Activated CD4-positive, alpha-beta T cell treated with anti-CD3 and anti-CD28 coated beads for 48 hours (primary cell): ENCODE measurements around the gene CNOT2.
A peak's percentile ranks its signal among the peaks of the same experiment; 100 is the strongest.

Source experiments
- DNase-seq: peaks from one replicate; pipeline ENCODE4 v3.0.0-alpha.2; 2020

CNOT2 gene, protein sequence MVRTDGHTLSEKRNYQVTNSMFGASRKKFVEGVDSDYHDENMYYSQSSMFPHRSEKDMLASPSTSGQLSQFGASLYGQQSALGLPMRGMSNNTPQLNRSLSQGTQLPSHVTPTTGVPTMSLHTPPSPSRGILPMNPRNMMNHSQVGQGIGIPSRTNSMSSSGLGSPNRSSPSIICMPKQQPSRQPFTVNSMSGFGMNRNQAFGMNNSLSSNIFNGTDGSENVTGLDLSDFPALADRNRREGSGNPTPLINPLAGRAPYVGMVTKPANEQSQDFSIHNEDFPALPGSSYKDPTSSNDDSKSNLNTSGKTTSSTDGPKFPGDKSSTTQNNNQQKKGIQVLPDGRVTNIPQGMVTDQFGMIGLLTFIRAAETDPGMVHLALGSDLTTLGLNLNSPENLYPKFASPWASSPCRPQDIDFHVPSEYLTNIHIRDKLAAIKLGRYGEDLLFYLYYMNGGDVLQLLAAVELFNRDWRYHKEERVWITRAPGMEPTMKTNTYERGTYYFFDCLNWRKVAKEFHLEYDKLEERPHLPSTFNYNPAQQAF

DNA sequence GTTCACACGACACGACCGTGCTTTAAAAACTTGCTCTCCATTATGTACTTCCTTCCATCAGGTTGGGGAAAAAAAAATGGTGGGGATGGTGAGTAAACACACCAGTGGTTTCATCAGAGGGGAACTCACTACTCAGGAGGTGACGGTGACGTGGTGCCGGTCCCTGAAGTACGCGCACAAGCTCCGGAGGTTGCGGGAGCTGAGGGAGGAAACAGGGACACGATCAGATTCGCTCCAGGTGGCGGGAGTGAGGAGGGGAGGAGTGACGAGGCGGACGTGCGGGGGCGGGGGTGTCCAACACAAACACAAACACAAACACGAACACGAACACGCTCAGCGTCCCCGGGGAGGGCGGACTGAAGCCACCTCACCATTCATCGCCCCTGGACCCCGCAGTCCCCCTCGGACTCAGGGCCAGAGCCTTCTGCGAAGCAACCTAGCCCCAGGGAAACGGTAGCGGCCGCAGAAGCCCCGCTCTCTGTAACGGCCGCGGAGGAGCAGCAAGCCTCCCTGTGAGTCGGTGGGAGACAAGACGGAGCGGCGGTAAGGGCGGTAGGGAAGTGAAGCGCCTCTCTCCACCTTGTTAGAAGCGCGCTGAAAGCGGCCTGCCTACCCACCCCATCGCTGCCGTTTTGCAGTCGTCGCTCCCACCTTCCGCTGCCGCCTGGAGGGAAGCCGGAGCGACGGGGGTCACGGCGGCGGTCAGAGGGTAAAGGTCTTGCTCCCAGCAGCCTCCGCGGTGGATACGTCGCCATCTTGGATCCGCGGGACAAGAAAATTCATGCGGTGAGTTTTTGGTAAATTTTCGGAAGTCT is at the start of gene CNOT2:
TSS of gene CNOT2 (plus strand) at position 739 of the 815 bp plus-strand sequence. CDS start 34,794 bp downstream, outside the sequence.
- DNase-seq, result peak; percentile 92

DNA sequence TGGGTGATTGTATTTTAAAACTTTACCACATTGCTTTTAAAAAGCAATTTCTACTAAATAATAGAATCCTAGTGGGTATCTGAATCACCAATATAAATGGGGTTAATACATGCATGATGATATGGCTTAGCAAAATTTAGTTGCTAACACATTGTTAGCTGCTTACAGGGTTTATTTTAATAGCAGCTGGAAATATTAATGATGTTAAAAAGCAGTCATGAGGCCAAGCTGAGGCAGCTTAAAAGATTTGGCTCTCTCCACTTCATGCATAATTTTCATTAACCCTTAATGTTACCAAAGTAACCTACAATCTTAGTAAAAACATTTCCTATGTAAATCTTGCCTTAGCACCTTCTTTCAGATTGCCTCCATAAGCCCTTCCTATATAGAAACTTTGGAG is 49.2 kb upstream of the CNOT2 start:
- DNase-seq, result no peak

DNA sequence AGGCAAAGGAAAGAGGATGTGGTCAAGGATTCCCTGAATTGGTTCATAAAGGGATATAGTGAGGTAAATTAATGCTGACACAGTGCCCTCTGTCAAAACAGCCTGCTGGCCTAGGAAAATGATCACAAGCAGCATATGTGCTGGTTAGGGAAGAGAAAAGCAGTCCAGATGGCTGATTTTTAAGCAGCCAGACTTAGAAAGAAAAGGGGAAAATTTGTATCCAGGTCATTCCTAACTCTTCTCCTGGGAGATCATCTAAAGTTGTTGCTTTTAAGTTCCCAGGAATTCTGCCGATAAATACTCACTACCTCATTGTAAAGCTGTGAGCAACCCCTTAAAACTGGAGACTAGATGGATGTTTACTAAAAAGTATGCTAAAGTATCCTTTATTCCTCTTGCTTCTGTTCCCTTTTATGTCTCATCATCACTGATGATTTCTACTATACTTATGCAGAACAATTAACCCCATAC is 46.4 kb upstream of the CNOT2 start:
- DNase-seq, result no peak

DNA sequence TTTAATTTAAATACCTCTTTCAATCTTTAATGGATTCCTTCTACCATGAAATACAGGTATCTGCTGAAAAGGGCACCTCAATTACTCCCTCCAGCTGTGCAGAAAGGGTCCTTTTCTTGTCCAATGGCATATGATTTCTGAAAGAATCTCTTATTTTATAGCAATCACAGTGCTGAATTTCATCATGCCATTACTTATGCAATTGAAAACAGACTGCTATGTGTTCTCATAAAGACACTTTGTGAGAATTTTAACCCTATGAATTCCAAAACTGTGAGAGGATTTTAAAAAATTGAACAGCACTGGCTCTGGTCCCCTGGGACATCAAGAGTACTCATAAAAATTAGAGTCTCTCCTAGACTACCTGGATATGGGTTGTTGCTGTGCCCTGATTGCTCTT is 45.9 kb upstream of the CNOT2 start:
- DNase-seq, result no peak

DNA sequence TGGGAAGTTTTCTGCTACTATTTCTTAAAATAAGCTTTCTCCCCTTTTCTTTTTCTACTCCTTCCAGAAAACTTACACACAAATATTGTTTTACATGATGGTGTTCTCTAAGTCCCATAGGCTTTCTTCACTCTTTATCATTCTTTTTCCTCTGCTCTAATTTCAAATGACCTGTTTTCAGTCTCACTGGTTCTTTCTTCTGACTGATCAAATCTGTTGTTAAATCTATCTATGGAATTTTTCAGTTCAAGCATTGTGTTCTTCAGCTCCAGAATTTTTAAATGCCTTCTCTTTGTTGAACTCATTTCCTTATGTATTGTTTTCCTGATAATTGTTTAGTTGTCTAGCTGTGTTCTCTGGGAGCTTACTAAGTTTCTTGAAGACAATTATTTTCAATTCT is 29.5 kb upstream of the CNOT2 start:
- DNase-seq, result no peak

DNA sequence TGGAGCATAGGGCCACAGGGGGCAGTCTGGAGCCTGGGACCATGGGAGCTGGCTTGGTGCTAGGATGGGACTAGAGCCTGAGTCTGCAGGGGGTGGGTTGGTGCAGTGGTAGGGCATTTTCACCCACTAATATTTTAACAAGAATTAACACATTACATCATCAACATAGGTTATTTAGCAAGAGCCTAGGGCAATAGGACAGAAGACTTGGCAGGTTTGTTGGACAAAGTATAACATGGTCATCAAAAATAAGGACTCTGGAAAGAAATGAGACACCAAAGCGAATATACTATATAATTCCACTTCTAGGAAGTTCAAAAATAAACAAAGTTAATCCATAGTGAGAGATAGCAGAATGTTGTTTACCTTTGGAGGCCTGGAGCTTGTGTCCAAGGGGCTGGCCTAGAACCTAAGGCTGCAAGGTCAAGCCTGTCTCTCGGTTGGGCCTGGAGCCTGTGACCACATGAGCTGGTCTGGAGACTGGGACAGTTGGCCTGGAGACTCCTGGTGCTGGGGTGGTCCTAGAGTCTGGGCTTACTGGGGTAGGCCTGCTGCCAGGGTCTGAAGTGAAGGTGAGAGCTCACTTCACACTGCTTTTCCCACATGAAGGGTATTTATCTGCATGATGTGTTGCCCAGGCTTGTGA is 28.1 kb upstream of the CNOT2 start:
- no peak for DNase-seq

DNA sequence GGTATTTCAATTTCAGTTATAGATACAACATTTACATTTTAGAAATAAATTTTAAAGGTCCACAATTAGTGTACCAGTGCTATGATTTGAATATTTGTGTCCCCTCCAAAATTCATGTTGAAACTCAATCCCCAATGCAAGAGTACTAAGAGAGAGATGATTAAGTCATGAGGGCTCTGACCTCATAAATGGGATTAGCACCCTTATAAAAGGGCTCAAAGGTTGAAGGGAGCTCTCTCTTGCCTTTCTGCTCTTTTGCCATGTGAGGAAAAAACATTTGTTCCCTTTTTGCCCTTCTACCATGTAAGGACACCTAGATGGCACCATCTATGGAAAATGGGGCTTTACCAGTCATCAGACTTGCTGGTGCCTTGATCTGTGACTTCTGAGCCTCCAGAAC is 25.8 kb upstream of the CNOT2 start:
- DNase-seq, result no peak

DNA sequence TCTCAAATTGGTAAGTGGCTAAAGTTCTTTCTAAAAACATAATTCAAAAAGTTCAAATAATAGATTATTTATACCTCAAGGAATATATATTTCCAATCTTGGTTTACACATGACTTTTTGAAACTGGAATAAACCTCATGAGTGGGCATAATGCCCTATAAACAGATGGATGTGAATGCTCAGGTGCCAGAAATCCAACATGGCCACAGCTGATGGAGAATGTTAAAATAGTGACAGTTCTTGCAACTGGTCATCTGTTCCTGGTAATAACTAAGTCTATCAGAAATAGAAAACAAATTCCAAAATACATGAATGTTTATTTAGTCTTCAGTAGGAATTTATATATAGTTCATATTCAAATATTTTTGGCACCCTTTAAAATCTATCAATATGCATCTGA is 21.6 kb upstream of the CNOT2 start:
- no peak for DNase-seq

DNA sequence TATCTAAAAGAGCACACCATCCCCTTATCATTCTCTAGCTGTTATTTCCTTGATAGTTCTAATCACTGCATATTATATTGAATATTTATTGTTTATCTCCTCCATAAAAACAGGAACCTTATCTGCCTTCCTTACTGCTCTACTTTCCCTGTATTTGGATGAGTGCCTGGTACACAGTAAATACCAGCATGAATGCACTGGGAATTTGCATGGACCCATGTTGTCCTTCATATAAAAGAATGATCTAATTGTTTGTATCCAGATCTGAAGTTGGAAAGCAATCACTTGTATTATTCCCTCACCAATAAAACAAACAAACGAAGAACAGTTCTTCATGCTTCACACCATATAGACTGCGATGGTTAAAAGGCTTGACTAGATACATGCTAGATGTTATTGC is 15.3 kb upstream of the CNOT2 start:
- no peak for DNase-seq

DNA sequence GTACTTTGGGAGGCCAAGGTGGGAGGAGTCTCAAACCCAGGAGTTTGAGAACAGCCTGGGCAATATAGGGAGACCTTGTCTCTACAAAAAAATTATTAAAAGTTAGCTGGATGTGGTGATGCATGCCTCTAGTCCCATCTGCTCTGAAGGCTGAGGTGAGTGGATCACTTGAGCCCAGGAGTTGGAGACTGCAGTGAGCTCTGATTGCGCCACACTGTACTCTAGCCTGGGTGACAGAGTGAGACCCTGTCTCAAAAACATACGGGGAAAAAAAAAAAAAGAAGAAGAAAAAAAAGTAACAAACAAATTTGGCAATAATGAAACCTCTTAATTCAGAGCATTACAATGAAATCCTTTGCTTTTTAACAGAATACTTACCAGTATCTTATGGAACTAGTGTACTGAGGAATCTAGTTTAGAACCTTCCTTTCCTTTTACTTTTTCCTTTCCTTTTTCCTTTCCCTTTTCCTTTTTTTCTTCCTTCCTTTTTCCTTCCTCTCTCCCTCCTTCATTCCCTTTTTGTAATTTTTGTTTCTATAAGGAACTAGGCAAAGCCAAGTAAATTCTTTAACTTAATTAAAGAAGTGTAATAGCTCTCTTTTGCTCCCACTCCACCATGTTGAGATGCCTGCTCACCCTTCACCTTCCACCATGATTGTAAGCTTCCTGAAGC is 12.2 kb upstream of the CNOT2 start:
- no peak for DNase-seq

DNA sequence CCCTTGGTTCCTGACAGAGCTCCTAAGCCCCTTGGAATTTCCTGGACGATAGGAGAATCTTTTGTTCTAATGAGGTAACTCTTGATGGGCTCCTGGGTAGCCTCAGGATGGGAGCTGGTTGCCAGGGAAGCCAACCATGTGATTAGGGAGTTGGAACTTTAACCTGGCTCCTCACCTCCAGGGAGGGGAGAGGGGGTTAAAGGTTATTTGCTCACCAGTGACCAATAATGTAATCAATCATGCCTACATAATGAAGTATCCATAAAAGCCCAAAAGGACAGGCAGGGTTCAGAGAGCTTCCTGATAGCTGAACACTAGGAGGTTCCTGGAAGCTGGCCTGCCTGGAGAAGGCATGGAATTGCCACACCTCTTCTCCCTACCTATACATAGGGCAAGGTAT is 6.2 kb upstream of the CNOT2 start:
- DNase-seq, result no peak

DNA sequence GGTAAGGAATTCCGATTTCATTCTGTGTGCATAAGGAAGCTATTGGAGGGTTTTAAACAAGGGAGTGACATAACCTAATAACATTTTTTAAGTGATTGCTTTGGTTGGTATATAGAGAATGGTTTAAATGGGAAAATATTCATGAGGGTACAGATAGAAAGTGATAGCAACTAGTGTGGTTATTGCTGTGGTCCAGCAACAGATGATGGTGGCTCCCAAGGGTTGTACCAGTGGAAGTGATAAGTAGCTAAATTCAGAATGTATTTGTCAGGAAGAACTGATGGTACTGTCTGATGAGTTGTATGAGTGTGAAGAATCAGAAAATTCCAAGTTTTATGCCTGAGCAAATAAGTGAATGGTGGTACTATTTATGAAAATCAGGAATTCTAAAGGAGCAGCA is 2.6 kb upstream of the CNOT2 start:
- DNase-seq, result no peak

DNA sequence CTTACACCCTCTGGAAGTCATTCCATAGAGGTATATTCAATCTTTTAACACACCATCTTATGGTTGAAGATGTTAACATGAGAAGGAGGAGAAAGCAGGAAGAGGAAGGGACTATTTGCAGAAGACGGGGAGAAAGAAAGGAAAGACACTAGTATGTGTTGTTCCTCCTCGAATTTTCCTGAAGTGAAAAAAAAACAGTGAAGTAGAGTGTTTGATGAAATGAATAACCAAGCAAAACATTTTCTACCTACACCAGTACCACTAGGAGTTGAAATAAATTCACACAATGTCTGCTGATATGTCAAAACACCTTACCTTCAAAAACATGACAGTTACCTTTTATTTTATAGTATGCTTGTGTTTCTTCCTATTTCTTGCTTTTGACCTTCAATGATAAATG is 1.4 kb upstream of the CNOT2 start:
- no peak for DNase-seq

DNA sequence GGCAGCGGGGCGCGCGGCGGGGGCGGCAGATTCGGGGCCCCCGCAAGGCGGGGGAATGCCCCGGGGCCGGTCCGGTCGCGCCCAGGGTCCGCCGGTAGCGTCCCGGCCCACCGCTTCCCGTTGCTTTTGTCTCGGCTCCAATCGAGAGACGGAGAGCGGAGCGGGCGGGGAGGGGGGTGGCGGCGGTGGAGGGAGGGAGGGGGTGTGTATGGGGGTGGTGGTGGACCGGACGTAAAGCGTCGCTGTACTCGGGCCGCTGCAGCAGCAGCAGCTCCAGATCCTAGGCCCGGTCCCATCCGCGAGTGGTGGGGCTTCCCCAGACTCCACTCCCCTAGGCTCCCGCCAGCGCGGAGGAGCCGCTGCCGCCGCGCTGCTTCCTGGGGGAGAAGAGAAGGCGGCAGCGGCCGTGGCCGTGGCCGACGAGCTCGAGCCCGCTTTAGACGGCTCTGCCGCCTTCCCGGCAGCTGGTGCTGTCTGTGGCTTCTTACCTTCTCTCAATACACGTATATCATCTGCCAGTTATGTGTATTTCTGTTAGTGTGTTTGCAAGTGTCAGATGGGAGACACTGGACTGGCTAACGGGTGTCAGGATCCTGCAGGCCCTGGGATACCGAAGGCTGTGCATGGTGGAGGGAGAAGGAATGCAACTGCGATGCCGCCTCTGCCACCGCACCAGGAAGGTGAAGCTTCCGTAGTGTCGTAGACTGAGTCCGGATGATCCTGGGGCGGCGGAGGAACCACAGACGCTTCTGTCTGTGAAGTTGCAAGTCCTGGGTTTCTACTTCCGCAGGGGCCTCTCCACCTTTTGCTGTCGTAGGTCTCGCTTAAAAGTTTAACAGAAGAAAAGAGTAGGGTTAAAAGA is 508 bp downstream of the CNOT2 start:
- DNase-seq, result peak; percentile 75

DNA sequence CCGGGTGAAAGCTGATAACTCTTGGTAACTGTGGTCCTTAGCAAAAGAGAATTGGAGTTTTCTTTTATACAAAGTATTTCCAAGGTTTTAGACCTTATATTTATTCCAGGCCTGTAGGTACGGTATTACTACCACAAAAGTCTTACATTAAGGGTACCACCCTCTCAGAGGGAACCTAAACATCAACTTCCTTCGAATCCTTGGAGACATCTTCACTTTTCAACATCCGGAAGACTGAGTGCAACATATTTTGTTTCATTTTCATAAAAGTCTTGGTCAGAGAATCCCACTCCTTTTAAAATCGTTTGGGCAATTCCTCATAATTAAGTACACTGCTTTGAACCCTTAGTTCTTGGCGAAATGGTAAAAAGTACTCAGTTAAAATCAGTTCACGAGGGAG is 1.2 kb downstream of the CNOT2 start:
- no peak for DNase-seq

DNA sequence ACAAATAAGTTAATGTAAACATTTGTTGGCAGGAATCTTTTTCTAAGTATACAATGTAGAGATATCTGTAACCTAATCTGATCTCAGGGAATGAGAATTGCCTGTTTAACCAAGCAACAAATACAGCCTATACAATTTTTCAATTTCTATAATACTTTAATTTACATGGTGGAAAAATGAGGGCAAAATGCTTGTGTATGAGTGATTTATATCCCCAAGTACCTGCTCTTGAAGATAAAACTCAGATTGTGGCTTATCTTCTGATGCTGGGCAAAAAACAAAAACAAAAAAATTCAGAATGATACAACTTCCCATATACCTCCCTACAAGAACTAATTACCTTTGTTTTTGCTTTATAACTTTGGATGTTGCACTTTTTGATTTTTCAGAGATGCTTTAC is 2.2 kb downstream of the CNOT2 start:
- DNase-seq, result no peak

DNA sequence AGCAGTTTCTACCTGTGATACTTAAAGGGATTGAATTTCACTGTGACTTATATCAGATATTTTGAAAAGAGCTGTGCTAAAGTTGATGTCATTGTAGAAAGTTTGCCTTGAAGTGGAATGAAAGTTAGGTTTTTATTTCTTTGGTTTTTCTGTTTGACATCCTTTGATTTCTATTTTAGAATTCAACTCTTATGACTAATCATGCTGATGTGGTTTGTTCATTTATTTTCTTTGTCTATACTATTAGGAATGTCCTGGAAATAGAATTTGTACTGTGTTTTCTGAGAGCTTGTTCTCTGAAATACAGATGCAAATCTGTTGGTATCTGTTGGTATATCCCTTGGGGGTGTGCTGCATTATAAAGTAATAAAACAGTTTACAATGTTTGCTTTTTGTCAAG is 3.3 kb downstream of the CNOT2 start:
- no peak for DNase-seq

DNA sequence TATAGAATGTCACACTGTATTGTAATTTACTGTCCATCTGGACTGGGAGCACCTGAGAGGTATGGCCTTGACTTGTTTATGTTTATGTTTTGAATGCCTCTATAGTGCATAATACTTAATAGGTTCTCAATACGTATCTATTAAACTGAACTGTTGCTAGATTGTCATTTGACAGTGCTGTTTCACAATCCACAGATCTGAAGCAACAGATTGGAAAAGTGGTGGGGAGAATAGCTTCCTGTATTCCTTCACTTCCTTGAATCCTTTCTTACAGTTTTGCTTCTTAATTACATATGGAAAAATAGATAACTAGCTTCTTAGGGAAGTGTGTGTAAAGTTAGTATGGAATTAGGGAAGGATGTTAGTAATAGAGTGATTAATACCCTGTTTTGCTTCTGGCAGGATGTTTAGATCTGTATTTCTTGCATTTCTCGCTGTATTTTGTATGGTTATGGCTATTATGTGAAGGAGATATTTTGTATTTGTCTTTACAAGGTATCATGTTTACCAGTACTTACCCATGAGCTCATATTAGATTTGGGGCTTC is 4.5 kb downstream of the CNOT2 start:
- DNase-seq, result no peak

DNA sequence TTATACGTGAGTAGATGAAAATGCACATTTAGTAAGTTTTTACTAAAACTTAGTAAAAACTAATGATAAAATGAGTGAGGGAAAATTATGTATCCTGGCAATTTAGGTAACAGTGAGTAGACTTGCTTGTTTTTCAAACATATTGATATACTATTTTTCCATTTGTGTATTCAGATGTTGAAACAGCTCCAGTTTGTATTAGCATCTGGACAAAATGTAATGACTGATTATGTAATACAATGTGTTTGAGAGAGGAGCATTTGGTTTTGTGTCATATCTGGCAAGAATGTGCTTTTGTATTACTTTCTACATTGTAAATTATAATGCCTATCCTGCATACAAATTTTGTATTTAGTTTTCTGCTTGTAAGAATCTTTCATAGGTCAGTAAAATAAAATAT is 5.6 kb downstream of the CNOT2 start:
- DNase-seq, result no peak

DNA sequence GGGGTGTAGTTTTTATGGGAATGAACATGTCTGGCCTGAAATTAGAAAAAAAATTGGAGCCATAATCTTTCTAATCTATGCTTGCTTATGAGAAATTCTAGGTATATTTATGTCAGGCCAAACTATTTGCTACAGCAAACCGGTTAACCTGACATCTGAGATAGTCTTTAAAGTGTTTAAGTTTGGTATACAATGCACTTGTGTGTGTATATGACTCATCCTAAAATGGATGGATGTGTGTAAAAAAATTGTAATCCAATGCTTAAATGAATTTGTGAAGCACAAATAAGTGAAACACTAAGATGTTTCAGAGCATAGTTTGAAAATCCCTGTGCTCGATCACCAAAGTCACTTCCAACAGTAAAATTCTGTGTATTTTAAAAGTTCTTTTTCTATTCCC is 6.7 kb downstream of the CNOT2 start:
- DNase-seq, result no peak

DNA sequence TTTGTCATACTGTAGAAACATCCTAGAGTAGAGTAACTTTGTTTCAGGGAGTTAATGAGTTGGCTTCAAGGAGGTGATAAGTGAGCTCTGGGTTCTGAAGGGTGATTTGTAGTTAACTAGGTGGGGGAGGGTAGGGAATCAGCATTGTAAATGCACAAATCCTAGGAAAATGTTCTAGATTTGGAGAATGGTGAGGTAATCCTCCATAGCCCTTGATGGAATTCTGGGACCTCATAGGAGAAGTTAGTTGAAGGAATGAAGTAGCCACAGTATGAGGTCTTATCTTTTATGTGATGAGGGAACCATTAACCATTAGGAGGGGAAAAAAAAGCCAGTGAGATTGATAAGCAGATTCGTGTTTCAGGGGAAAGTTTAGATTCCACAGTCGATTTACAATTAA is 8.0 kb downstream of the CNOT2 start:
- DNase-seq, result no peak

DNA sequence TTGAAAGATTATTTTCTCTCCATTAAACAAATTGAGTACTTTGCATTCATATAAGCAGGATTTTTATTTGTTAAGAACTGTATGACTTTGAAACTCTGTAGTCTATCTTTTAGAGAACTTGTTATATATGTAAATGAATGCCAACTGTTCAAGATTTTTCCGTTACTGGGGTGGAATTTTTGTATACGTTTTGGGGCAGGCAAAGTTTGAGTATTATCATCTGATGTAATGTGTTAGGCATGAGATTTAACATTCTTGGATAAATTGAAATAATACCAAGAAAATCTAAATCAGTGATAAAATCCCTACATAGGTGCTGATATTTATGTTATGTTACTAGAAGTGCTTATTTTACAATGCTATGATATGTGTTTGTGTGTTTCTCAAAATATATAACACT is 8.4 kb downstream of the CNOT2 start:
- no peak for DNase-seq
